Esophagus muscularis mucosa (tissue), 4 donors: ENCODE data around the gene MXRA8. TPM values are rescaled to one million over a fixed set of nuclear protein-coding genes. Genes with fewer than 3 reads are reported as not detected.

Experiments
- DNase-seq: peaks from one replicate; pipeline ENCODE4 v3.0.0-alpha.2; 2017; ENCODE audit errors: extremely low spot score
- H3K27ac ChIP-seq, 4 donors: fragments of 200-600 bp; sonication (generic); replicated peaks in 1 of 4; 1 replicate in 3 of 4; 2 replicates in 1 of 4; pipeline ENCODE4 v1.5.1; 2016 to 2019; ENCODE audit warnings: mild to moderate bottlenecking in 1 of 4
- H3K27me3 ChIP-seq, 4 donors: fragments of 200-600 bp; sonication (generic); one replicate each; pipeline versions ENCODE4 v1.5.1 to v1.6.0; 2016 to 2019
- H3K36me3 ChIP-seq, 4 donors: fragments of 200-600 bp; sonication (generic); one replicate each; pipeline ENCODE4 v1.5.1; 2016 to 2019
- H3K4me1 ChIP-seq, 4 donors: fragments of 200-600 bp; sonication (generic); one replicate each; pipeline ENCODE4 v1.5.1; 2016 to 2019
- H3K4me3 ChIP-seq, 4 donors: fragments of 200-600 bp; sonication (generic); 1 replicate in 2 of 4; 2 replicates in 2 of 4; pipeline ENCODE4 v1.5.1; 2016 to 2019; ENCODE audit warnings: mild to moderate bottlenecking in 4 of 4, moderate library complexity in 1 of 4
- H3K9me3 ChIP-seq, 4 donors: fragments of 200-600 bp; sonication (generic); 1 replicate in 3 of 4; 2 replicates in 1 of 4; pipeline ENCODE4 v1.5.1; 2016 to 2019
- CTCF ChIP-seq, 3 experiments: fragments of 200-600 bp in 2 of 3; fragments of 450-650 bp in 1 of 3; sonication (generic) in 2 of 3; IDR thresholded peaks; one replicate each; pipeline ENCODE4 v1.5.1; 2017 to 2019; ENCODE audit warnings: antibody characterized with exemption in 3 of 3, mild to moderate bottlenecking in 2 of 3, moderate library complexity in 1 of 3
- EP300 ChIP-seq: sonication (generic); formaldehyde crosslinking; IDR thresholded peaks from one replicate; pipeline ENCODE4 v1.6.1; 2017; ENCODE audit warnings: antibody characterized with exemption
- POLR2A ChIP-seq: fragments of 450-650 bp; IDR thresholded peaks from one replicate; pipeline ENCODE4 v1.6.1; 2017; ENCODE audit warnings: antibody characterized with exemption, moderate library complexity, mild to moderate bottlenecking, low read depth
- POLR2AphosphoS5 ChIP-seq, 2 donors: sonication (generic); formaldehyde crosslinking; IDR thresholded peaks; one replicate each; pipeline ENCODE4 v1.6.1; 2017; ENCODE audit warnings: antibody characterized with exemption in 2 of 2
- WGBS: methylation state at CpG from one replicate; pipeline ENCODE4 v1.1.5; 2018; 5-methylcytosine and 5-hydroxymethylcytosine counted together
- intact Hi-C: fragments of 100-400 bp; cut with DNase I; formaldehyde crosslinking; loops from one replicate; pipeline ENCODE4 v1.15.1; 2023
- total RNA-seq, 4 donors: library from RNA; depleted of rRNA; stranded (reverse); fragments of >200 nt; gene quantifications; one replicate each; pipeline versions ENCODE4 v1.1.0 to v1.2.1, GENCODE V29; 2016

The MXRA8 gene
- total RNA-seq, 4 donors from 2014 or later: 68.5 to 129 (median 87.2) TPM

- Histone ChIP-seq H3K9me3 (no peaks in the 10 kb centered on the region), H3K27ac (no peak overlapping the region), H3K4me3 (no peak overlapping the region), H3K36me3 (peaks cover 14 to 33% (median 26%) of the 10 kb centered on the region in 4 donors), H3K4me1 (peaks cover 37 to 48% (median 40%) of the 10 kb centered on the region in 4 donors), H3K27me3 (no peaks in the 10 kb centered on the region)
- no peak for DNase-seq
- TF ChIP-seq POLR2A (no peak), POLR2AphosphoS5 (IDR thresholded peaks at IDR 0.05) (peak in 1 of 2 donors; percentile 51)
- intact Hi-C loops: no loop called here
- WGBS: 90% methylated on average over 45 of the region's 58 CpGs
Measured at GRCh38 chr1:1329304-1330210, 28.8 kb downstream of the MXRA8 start.

- Histone ChIP-seq H3K4me1 (peaks cover 43 to 49% (median 44%) of the 10 kb centered on the region in 4 donors), H3K36me3 (peaks cover 14 to 33% (median 26%) of the 10 kb centered on the region in 4 donors), H3K27ac (no peak overlapping the region), H3K27me3 (no peaks in the 10 kb centered on the region), H3K9me3 (no peaks in the 10 kb centered on the region), H3K4me3 (no peak overlapping the region)
- 69% methylated on average over 11 of the region's 15 CpGs for WGBS
- TF ChIP-seq EP300 (no peak), POLR2A (no peak), CTCF (IDR thresholded peaks at IDR 0.05) (no peak), POLR2AphosphoS5 (IDR thresholded peaks at IDR 0.05) (no peak)
- intact Hi-C loops: no loop called here
- DNase-seq: no peak
Measured at GRCh38 chr1:1328254-1328653, 30.1 kb downstream of the MXRA8 start.

- WGBS: 93% methylated on average over 39 of the region's 40 CpGs
- intact Hi-C loops: no loop called here
- Histone ChIP-seq H3K27me3 (no peaks in the 10 kb centered on the region), H3K4me1 (peaks cover 52 to 58% (median 54%) of the 10 kb centered on the region in 4 donors), H3K9me3 (no peaks in the 10 kb centered on the region), H3K27ac (no peak overlapping the region), H3K36me3 (peaks cover 14 to 35% (median 27%) of the 10 kb centered on the region in 4 donors), H3K4me3 (no peak overlapping the region)
- DNase-seq: no peak
- TF ChIP-seq POLR2AphosphoS5 (IDR thresholded peaks at IDR 0.05) (no peak), EP300 (no peak), POLR2A (no peak), CTCF (IDR thresholded peaks at IDR 0.05) (no peak)
Measured at GRCh38 chr1:1327291-1327690, 31.1 kb downstream of the MXRA8 start.

- Histone ChIP-seq H3K4me3 (peak overlapping the region; percentile 67 to 99 (median 80)), H3K9me3 (no peaks in the 10 kb centered on the region), H3K36me3 (peaks cover 14 to 45% (median 31%) of the 10 kb centered on the region in 4 donors), H3K4me1 (peaks cover 60 to 65% (median 62%) of the 10 kb centered on the region in 4 donors), H3K27me3 (no peaks in the 10 kb centered on the region), H3K27ac (peak overlapping the region in 1 of 4 donors; percentile 92)
- WGBS: 78% methylated on average over 6 of the region's 8 CpGs
- TF ChIP-seq POLR2A (no peak), POLR2AphosphoS5 (IDR thresholded peaks at IDR 0.05) (no peak), CTCF (IDR thresholded peaks at IDR 0.05) (no peak), EP300 (no peak)
- no peak for DNase-seq
- intact Hi-C loops: no loop called here
Measured at GRCh38 chr1:1326075-1326605, 32.2 kb downstream of the MXRA8 start.
